PFSK-1 (cell line): ENCODE measurements around the gene TMEM170B.

Experiments used
- FOXP2 ChIP-seq: optimal IDR thresholded peaks from 2 replicates; pipeline ENCODE3; 2011; ENCODE audit warnings: borderline replicate concordance, control low read depth, inconsistent platforms; ENCODE audit not compliant: insufficient read depth; ENCODE audit errors: extremely low read length, extremely low read depth
- POLR2AphosphoS5 ChIP-seq: IDR thresholded peaks from 2 replicates; pipeline ENCODE4 v1.6.1; 2012; ENCODE audit warnings: low read depth, mild to moderate bottlenecking, control low read depth, low read length, moderate library complexity
- SIN3A ChIP-seq: IDR thresholded peaks from 2 replicates; pipeline ENCODE4 v1.6.1; 2012; ENCODE audit warnings: mild to moderate bottlenecking, low read length, moderate library complexity, borderline replicate concordance; ENCODE audit not compliant: insufficient read depth
- TAF1 ChIP-seq: IDR thresholded peaks from 2 replicates; pipeline ENCODE4 v1.6.1; 2012; ENCODE audit warnings: low read length, control low read depth, borderline replicate concordance; ENCODE audit not compliant: insufficient read depth
- TF ChIP-seq, protein P1 (sequence below), 2 experiments: IDR thresholded peaks; 2 replicates each; pipeline versions ENCODE4 v1.6.1 to v1.8.0; 2011 to 2012; ENCODE audit warnings: low read depth in 2 of 2, low read length in 2 of 2, control low read depth in 1 of 2, inconsistent platforms in 1 of 2, mild to moderate bottlenecking in 1 of 2, moderate library complexity in 1 of 2; ENCODE audit not compliant: insufficient read depth in 1 of 2

Gene TMEM170B

DNA sequence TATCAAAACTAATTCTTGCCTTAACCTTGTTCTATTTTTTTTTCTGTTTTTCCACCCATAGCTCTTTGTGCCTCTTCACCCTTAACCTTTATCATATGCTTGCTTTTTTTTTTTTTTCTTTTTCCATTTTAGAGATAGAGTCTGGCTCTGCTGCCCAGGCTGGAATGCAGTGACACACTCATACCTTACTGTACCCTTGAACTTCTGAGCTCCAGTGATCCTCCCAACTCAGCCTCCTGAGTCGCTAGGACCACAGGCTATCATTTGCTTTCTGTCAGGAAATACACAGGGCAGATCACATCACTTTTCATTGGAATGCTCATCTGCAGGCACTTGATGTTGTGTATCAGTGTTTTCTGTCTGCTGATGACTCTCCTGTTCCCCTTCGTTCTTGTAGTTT lies 33.5 kb downstream of the TMEM170B start:
- TF ChIP-seq FOXP2 (no peak), SIN3A (no peak), POLR2AphosphoS5 (no peak), TAF1 (no peak)
- TF ChIP-seq, protein P1, sequence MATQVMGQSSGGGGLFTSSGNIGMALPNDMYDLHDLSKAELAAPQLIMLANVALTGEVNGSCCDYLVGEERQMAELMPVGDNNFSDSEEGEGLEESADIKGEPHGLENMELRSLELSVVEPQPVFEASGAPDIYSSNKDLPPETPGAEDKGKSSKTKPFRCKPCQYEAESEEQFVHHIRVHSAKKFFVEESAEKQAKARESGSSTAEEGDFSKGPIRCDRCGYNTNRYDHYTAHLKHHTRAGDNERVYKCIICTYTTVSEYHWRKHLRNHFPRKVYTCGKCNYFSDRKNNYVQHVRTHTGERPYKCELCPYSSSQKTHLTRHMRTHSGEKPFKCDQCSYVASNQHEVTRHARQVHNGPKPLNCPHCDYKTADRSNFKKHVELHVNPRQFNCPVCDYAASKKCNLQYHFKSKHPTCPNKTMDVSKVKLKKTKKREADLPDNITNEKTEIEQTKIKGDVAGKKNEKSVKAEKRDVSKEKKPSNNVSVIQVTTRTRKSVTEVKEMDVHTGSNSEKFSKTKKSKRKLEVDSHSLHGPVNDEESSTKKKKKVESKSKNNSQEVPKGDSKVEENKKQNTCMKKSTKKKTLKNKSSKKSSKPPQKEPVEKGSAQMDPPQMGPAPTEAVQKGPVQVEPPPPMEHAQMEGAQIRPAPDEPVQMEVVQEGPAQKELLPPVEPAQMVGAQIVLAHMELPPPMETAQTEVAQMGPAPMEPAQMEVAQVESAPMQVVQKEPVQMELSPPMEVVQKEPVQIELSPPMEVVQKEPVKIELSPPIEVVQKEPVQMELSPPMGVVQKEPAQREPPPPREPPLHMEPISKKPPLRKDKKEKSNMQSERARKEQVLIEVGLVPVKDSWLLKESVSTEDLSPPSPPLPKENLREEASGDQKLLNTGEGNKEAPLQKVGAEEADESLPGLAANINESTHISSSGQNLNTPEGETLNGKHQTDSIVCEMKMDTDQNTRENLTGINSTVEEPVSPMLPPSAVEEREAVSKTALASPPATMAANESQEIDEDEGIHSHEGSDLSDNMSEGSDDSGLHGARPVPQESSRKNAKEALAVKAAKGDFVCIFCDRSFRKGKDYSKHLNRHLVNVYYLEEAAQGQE (IDR thresholded peaks at IDR 0.05; ENCODE audit: insufficient read depth in 1 of 2, low read depth in 2 of 2, low read length in 2 of 2): no peak

DNA sequence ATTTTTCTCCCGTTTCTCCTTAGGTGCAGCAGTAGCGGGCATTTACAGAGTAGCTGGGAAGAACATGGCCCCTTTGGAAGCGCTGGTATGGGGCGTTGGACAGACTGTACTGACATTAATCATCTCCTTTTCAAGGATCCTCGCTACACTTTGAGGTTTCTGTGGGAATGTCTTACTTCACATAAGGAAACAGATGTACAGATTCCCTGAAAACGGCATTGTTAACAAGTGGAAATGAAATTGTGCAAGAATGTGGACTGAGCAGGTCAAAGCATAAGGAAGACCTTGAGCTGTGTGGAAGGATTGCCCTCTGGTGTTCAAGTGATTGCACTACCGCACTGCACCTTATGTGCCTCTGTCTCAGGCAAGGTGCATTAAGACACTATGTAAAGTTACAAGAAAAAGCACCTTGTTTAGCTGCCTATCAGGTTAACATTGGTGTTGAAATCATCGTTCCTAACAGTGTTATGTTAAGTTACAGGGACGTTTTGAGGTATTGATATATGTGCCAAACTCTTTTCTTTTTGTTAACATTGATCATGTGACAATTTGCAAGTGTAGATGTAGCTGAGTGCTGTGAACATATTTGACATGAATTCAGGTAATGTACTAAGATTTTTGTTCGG lies 38.0 kb downstream of the TMEM170B start:
- TF ChIP-seq, protein P1 (IDR thresholded peaks at IDR 0.05; ENCODE audit: insufficient read depth in 1 of 2, low read depth in 2 of 2, low read length in 2 of 2): no peak

DNA sequence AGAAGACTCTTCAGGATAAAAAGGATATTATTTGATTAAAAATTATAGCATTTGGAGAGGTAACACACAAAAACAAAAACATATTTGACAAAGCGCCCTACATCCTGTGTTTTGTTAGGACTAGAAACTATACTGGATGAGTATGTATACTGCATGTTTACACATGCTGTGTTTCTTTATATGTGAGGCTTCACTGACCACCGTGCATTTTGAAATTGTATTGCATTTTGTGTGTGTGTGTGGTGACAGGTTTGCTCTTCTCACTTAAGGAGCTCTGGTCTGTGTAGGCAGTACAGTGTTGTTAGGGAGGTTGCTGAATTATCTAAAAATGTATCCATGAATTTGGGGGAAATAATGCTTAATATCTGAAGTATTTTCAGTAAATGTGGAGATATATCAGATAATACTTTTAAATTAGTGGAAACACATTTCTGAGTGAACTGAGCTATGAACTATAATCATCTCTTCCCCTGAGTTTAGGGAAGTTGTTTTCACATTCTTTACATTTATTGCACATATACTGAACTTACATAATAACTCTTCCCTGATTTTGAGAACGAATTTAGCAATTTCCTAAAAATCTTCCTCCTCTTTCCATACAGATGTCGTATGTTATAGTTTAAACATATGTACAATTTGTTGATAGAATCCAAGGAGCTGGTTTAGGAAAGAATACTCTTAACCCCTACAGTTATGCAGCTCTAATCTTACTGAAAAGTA lies 43.3 kb downstream of the TMEM170B start:
- no peak for TF ChIP-seq SIN3A
- TF ChIP-seq, protein P1 (IDR thresholded peaks at IDR 0.05; ENCODE audit: insufficient read depth in 1 of 2, low read depth in 2 of 2, low read length in 2 of 2): no peak
- no peak for TF ChIP-seq FOXP2

DNA sequence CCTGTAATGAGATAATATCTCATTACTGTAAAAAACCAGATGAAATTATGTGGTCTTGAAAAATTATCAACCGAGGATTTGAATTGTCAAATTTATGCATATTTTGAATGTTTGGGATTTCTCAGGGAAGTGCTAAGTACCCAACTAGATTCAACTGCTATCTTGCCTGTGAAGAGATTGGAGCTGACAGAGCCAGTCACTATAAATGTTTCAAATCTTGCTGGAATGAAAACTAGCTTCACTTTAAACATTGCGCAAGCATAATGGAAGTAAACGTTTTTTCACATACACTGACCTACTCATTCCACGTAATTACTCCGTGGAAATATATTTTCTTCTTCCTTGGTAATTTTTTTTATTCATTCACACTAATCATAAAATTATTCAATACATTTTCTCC lies 46.7 kb downstream of the TMEM170B start:
- TF ChIP-seq, protein P1 (IDR thresholded peaks at IDR 0.05; ENCODE audit: insufficient read depth in 1 of 2, low read depth in 2 of 2, low read length in 2 of 2): no peak
- TF ChIP-seq TAF1: no peak
- TF ChIP-seq POLR2AphosphoS5: no peak
- TF ChIP-seq SIN3A: no peak
- TF ChIP-seq FOXP2: no peak

DNA sequence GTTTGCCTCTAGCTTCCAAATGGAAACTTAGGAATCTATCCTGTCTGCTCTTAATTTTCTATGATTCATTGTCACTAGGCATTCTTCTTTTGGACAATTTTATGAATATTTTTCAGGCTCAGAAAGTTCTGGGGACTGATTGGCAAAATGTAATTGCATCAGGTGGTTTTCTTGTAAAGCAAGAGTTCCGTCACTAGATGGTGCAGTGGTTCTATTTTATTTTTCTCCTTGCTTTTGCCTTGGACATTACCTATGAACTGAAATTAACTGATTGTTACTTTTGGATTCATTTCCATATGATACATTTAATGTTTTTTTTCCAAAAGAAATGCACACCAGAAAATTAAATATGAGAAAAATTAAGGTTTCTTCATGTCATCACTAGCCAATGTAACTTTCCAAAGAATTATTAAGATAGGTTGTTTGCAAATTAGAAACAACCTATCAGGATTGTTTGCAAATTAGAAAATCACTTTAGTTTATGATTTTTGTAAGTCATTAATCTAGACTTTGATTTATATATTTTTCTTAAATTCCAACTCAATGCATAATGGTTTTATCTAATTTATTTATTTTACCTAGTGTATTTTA lies 48.0 kb downstream of the TMEM170B start:
- TF ChIP-seq, protein P1 (IDR thresholded peaks at IDR 0.05; ENCODE audit: insufficient read depth in 1 of 2, low read depth in 2 of 2, low read length in 2 of 2): no peak
